ENCODE measurements around the gene RUBCN.
"Not testable (repeated sequence)": the region's sequence is repeated elsewhere in the genome, so short reads cannot be mapped to it uniquely, and the experiment has no call there.

Gene RUBCN

GRCh38 chr3:197736010-197736490, 654 bp downstream of the RUBCN start:
- in situ Hi-C loops (cut with MboI; ENCODE audit: low sequenced_read_pairs): no loop called here

GRCh38 chr3:197734667-197735318, 1.9 kb downstream of the RUBCN start:
- in situ Hi-C loops (cut with MboI; ENCODE audit: low sequenced_read_pairs): no loop called here

- in situ Hi-C loops (cut with MboI; ENCODE audit: low sequenced_read_pairs): no loop called here
These were observed 3.7 kb downstream of the RUBCN start for GRCh38 chr3:197733042-197733441.

DNA sequence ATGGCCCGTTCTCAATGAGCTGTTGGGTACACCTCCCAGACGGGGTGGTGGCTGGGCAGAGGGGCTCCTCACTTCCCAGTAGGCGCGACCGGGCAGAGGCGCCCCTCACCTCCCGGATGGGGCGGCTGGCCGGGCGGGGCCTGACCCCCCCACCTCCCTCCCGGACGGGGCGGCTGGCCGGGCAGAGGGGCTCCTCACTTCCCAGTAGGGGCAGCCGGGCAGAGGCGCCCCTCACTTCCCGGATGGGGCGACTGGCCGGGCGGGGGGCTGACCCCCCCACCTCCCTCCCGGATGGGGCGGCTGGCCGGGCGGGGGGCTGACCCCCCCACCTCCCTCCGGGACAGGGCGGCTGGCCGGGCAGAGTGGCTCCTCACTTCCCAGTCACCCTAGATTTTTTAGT, 5.2 kb downstream of the RUBCN start:
- in situ Hi-C loops (cut with MboI; ENCODE audit: low sequenced_read_pairs): not testable (repeated sequence)

- in situ Hi-C loops (cut with MboI; ENCODE audit: low sequenced_read_pairs): not testable (repeated sequence)
These were observed 5.9 kb downstream of the RUBCN start for GRCh38 chr3:197730770-197731169.

DNA sequence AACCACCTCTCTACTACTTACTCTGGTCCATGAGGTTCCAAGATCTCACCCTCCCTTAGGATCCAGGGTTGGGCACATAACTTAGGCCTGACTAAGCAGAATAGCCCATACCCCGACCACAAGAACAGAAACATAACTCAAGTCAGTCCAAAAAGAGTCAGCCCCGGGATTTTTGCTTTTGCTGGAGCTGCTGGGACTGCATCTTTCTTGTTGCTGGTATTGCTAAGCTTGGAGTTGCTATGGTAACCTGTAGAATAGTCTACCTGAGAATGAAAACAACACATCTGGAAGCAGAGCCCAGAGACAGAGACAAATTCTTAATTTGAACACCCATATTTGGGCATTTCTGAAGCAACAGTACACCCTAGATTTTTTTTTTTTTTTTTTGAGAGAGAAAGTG, 6.5 kb downstream of the RUBCN start:
- in situ Hi-C loops (cut with MboI; ENCODE audit: low sequenced_read_pairs): no loop called here

DNA sequence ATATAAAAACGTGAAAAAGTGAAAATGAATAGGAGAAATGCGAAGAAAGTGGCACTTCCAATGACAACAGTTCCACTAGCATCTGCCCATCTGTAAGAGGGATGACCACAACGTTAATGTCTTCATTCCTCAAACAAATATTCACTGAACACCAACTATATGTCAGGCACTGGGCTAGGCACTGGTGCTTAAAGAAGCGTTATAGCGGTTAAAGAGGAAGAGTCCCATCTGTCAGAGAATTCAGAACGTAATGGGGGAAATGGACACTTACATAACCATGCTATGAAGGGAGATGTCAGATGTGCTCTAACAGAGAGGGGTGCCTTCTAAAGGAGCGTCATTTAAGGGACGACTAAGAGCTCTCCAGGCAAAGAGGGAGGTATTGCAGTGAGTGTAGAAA, 8.2 kb downstream of the RUBCN start:
- in situ Hi-C loops (cut with MboI; ENCODE audit: low sequenced_read_pairs): no loop called here

GRCh38 chr3:197727878-197728277, 8.8 kb downstream of the RUBCN start:
- in situ Hi-C loops (cut with MboI; ENCODE audit: low sequenced_read_pairs): not testable (repeated sequence)

DNA sequence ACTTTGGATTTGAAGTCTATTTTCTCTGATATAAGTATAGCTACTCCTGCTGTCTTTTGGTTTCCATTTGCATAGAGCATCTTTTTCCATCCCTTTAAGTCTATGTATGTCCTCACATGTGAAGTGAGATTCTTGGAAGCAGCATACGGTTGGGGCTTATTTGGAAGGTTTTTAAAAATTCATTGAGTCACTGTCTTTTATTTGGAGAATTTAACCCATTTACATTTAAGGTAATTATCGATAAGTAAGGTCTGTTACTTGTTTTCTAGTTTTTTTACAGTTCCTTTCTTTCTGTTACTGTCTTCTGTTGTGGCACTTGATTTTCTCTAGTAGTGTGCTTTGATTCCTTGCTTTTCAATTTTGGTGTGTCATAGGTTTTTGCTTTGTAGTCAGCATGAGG, 14.0 kb downstream of the RUBCN start:
- in situ Hi-C loops (cut with MboI; ENCODE audit: low sequenced_read_pairs): no loop called here

DNA sequence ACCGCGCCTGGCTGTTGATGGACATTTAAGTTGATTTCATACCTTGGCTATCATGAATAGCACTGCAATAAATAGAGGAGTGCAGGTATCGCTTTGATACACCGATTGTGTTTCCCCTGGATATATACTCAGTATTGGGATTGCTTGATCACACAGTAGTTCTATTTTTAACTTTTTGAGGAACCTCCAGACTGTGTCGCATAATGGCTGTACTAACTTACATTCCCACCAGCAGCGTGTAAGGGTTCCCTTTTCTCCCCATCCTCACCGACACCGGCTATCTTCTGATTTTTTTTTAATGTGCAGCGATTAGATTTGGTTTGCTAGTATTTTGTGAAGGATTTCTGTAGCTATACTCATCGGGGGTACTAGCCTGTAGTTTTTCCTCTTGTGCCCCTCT, 16.0 kb downstream of the RUBCN start:
- in situ Hi-C loops (cut with MboI; ENCODE audit: low sequenced_read_pairs): no loop called here

- in situ Hi-C loops (cut with MboI; ENCODE audit: low sequenced_read_pairs): no loop called here
These were observed 17.8 kb downstream of the RUBCN start for GRCh38 chr3:197718891-197719290.

DNA sequence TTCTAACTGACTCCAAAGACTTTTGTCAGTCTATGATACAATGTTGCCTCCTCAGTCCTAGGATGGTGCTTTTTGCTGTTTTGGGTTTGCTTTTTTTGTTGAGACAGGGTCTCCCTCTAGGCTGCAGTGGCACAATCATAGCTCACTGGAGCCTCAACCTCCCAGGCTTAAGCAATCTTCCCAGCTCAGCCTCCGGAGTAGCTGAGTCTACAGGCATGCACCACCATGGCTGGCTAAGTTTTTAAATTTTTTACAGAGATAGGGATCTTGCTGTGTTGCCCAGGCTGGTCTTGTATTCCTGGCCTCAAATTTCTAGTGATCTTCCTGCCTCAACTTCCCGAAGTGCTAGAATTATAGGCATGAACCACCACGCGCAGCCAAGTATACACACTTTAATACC, 22.5 kb downstream of the RUBCN start:
- in situ Hi-C loops (cut with MboI; ENCODE audit: low sequenced_read_pairs): no loop called here

GRCh38 chr3:197713477-197713822, 23.3 kb downstream of the RUBCN start:
- in situ Hi-C loops (cut with MboI; ENCODE audit: low sequenced_read_pairs): no loop called here

DNA sequence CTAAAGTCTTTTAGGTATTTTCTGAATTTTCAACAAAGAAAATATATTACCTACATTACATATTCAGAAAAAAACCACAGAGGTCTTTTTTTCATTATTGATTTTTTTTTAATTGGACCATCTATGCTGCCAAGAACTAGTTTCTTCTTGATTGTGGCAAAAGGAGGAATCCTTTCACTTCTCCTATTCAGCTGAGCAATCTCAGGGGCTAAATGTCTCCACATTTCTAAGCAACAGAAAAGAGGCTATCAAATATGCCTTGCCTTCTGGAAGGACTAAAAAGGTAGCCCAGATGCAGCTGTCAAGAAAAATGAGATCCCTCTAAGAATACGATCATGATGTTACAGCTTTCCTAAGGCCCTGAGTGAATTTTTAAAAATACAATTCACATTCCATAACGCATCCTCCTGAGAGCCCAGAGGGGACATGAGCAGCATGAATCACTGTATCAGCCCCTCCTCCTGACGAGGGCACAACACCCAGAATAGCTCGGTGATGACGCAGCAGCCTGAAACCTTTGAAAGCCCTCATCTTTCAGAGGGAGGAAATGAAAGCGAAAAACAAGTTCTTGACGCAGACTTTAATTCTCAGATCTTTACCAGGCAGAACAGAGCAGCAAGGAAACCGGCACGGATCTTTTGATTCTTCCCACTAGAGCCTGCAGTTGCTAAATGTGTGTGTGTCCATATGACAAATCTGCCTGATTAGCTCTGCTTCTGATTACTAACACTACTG, 24.6 kb downstream of the RUBCN start:
- in situ Hi-C loops (cut with MboI; ENCODE audit: low sequenced_read_pairs): no loop called here

DNA sequence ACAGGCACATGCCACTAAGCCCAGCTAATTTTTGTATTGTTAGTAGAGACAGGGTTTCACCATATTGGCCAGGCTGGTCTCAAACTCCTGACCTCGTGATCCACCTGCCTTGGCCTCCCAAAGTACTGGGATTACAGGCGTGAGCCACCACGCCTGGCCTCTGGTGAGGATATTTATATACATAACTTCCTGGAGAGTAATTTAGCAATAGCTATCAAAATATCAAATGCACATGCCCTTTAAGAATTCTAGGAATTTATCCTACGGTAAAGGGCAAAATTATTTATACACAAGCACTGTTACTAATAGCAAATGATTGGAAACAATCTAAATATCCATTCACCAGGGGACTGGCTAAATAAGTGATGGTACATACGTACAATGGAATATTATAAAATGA, 25.7 kb downstream of the RUBCN start:
- in situ Hi-C loops (cut with MboI; ENCODE audit: low sequenced_read_pairs): not testable (repeated sequence)

GRCh38 chr3:197709135-197709534, 27.6 kb downstream of the RUBCN start:
- in situ Hi-C loops (cut with MboI; ENCODE audit: low sequenced_read_pairs): no loop called here

GRCh38 chr3:197706658-197707057, 30.0 kb downstream of the RUBCN start:
- in situ Hi-C loops (cut with MboI; ENCODE audit: low sequenced_read_pairs): no loop called here

- in situ Hi-C loops (cut with MboI; ENCODE audit: low sequenced_read_pairs): no loop called here
These were observed 34.9 kb downstream of the RUBCN start for GRCh38 chr3:197701841-197702240.

- in situ Hi-C loops (cut with MboI; ENCODE audit: low sequenced_read_pairs): no loop called here
These were observed 36.6 kb downstream of the RUBCN start for GRCh38 chr3:197700095-197700494.

DNA sequence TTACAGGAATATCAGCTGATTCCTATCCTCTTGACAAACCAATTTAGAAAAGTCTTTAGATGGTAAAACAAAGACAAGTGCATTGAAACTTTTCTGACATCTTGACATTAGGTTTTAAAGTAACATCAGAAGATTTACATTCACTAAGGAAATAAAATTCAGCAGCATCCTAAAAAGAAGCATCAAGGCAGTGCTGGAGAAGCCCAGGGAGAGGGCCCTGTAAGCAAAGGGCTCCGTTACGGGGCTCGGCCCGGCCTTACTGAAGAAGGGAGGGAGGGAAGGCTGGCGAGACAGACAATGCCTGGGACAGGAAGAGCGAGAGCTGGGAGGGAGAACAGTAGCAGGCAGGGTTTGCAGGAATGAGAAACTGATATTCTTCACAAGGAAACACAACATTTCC, 39.3 kb downstream of the RUBCN start:
- in situ Hi-C loops (cut with MboI; ENCODE audit: low sequenced_read_pairs): no loop called here

DNA sequence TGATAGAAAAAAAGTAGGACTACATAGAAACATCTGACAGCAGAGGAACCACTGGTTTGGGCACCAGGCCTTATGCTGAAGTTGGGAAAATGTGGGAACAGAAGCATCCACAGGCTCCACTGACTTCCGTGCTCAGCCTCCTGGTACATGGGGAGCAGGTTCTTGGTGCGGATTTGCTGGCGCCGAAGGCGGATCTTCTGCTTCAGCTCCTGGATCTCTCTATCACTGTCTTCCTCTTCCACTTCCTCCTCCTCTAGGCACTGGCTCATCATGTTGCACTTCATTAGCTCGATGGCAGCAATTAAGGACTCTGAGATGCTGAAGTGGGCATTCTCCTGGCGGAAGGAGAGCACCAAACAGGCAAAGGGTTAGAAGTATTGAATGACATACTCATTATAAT, 42.5 kb downstream of the RUBCN start:
- in situ Hi-C loops (cut with MboI; ENCODE audit: low sequenced_read_pairs): no loop called here

DNA sequence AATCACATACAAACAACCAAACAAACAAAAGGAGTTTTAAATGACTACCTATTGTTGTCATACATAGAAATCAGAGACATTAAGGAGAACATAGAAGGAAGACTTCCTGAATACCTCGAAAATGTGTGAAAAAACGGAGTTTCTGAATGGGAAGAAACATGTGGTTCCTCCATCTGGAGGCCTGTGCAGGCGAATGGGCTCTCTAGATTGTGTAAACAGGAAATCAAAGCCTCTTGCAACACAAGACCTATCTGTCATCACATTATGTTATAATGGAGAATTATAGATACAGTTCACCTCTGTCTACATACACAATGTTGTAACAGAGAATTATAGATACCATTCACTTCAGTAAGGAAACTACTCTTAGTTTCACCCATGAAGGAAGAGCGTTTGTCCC, 44.1 kb downstream of the RUBCN start:
- in situ Hi-C loops (cut with MboI; ENCODE audit: low sequenced_read_pairs): no loop called here

- in situ Hi-C loops (cut with MboI; ENCODE audit: low sequenced_read_pairs): no loop called here
These were observed 46.0 kb downstream of the RUBCN start for GRCh38 chr3:197690754-197691153.
